SK-N-MC (cell line): ENCODE measurements around the gene CCSAP.

Experiments
- EZH2 ChIP-seq: fragments of 200-600 bp; sonication (generic); IDR thresholded peaks from one replicate; pipeline ENCODE4 v1.6.1; 2017; ENCODE audit warnings: antibody characterized with exemption
- POLR2AphosphoS5 ChIP-seq: IDR thresholded peaks from 2 replicates; pipeline ENCODE4 v1.6.1; 2012; ENCODE audit warnings: mild to moderate bottlenecking, low read depth, low read length, borderline replicate concordance

DNA sequence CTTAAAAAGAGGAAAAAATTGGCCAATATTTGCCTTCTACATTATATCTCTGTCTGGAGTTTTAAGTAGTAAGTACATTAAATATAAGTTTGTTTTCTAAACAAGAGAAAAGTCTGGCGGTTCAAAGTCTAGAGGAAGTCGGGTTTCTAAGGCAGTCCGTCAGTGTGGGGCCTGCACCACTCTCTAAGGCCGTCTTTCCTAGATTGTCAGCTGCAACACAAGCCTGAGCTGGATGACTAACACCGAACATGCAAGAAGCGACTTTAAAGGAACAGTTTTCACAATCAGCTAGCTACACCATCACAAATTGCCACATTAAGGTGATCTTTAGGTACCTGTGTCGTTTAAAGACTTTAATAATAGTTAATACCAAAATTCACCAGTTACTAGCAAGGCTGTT lies 19.6 kb downstream of the CCSAP start:
- TF ChIP-seq EZH2 (no peak), POLR2AphosphoS5 (no peak)
